NCI-H1417 (cell line): ENCODE measurements around the gene CLSTN1.

ENCODE experiments used
- DNase-seq, 3 experiments: peaks; one replicate each; lab custom pipeline; 2025; lab: John Stamatoyannopoulos, UW

The CLSTN1 gene

DNA sequence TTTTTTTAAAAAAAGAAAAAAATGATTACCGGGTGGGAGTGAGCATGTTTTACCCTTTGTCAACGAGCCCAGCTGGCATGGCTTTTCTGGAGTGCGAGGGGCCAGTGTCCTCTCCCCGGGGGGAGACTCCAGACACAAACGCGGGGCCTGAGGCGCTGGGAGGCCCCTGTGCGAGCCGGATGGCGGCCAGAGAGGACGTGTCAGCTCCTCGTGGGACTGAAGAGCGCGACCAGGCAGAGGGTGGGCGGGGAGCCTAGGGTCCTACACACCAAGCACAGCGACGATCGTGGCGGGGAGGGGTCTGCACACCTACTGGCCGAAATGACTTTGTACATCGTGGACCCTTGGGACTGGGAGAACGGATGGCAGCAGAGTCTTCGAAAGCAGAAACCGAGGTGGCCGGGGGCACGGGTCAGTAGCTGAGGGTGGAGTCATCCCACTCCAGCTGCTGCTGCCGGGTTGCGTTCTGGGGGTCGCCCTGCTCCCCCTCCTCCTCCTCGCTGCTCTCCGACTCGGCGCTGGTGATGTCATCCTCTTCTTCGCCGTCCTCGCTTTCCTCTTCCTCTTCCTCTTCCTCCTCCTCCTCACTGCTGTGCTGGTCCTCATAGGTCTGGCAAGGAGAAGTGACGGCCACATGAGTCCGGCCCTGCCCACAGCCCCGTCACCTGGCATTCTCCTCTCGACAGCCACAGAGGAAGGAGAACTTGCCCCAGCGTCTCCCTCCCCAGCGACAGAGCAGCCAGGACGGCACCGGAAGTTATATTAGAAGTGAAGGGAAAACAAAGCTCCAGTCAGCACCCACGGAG is 93.5 kb downstream of the CLSTN1 start:
- DNase-seq, result no peak

DNA sequence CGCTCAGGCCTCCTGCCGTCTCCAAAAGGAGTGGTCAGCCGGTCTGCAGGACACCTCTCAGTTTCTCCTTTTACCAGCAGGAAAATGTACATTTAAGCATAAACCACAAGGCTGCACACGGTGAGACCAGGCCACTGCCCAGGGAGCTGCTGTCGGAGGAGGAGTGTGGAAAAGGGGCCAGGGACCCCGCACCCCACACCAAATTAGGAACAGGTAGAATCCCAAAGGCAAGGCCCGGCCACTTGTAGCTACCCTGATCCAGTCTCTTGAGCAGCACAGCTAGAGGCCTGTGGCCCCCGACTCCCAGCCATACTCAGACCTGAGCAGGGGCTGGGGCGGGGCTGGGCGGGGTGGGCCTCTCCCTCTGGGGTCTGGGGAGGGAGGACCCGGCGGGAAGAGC is 94.2 kb downstream of the CLSTN1 start:
- DNase-seq, result no peak

DNA sequence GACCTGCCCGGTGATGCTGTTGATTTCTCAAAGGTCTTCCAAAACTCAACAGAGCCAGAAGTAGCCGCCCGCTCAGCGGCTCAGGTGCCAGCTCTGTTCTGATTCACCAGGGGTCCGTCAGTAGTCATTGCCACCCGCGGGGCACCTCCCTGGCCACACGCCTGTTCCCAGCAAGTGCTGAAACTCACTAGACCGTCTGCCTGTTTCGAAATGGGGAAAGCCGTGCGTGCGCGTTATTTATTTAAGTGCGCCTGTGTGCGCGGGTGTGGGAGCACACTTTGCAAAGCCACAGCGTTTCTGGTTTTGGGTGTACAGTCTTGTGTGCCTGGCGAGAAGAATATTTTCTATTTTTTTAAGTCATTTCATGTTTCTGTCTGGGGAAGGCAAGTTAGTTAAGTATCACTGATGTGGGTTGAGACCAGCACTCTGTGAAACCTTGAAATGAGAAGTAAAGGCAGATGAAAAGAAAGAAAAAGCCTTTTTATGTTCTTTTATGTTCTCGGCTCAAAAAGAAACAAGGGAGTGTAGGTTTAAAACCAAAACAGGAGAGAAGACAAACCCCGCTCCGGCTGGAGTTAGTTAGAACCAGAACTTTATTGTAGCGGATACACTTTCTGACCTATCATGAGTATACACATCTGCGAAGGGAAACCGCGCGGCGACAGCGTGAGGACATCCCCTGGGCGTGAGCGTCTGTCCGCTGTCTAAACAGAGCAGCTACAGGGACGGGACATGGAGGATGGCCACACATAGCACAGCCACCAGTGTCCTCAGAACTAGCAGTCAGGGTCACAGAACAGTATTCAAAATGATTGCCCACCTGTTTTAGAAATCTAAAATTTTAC is 95.1 kb downstream of the CLSTN1 start:
- DNase-seq, result no peak

DNA sequence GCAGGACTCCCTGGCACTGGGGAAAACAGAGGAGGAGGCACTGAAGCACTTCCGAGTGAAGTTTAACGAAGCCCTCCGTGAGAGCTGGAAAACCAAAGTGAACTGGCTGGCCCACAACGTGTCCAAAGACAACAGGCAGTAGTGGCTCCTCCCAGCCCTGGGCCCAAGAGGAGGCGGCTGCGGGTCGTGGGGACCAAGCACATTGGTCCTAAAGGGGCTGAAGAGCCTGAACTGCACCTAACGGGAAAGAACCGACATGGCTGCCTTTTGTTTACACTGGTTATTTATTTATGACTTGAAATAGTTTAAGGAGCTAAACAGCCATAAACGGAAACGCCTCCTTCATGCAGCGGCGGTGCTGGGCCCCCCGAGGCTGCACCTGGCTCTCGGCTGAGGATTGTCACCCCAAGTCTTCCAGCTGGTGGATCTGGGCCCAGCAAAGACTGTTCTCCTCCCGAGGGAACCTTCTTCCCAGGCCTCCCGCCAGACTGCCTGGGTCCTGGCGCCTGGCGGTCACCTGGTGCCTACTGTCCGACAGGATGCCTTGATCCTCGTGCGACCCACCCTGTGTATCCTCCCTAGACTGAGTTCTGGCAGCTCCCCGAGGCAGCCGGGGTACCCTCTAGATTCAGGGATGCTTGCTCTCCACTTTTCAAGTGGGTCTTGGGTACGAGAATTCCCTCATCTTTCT is 96.7 kb downstream of the CLSTN1 start:
- no peak for DNase-seq

DNA sequence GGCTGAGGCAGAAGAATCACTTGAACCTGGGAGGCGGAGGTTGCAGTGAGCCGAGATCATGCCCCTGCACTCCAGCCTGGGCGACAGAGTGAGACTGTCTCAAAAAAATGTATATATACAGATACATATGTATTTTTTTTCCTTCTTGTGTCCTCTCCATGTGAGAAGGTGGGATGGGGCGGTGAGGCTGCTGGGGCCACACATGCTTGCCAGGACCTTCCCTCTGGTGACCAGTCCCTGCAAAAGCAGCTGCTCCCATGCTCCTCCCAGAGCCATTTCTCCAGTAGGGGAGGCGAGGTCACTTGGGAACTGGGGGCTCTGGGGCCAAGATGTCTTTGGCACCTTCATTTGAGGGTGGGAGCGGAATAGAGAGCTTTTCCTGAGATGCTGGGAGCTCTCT is 97.4 kb downstream of the CLSTN1 start:
- DNase-seq, result no peak

DNA sequence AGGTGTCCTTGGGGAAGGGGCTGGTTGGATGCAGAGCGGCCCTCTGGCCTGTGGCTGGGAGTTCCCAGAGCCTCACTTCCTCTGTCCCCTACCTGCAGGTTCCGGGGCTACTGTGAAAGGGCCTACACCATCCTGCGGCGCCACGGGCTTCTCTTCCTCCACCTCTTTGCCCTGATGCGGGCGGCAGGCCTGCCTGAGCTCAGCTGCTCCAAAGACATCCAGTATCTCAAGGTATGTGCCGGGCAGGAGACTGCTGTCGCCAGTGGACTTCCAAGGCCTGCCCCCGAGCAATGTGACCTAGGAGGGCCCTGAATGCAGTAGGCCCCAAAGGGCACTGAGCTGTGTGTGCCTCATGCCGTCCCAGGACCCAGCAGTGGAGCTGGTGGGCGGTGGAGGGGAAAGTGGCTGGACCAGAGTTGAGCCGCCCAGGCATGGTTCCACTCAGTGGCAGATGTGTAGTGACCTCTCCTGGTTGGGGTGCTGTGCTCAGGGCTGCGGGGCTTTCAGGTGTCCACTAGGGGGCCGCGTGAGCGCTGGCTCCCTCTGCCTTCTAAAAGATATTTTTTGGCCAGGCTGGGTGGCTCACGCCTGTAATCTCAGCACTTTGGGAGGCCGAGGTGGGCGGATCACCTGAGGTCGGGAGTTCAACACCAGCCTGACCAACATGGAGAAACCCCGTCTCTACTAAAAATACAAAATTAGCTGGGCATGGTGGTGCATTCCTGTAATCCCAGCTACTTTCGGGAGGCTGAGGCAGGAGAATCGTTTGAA is 98.9 kb downstream of the CLSTN1 start:
- DNase-seq, result peak; percentile 7 to 59 (median 27)

DNA sequence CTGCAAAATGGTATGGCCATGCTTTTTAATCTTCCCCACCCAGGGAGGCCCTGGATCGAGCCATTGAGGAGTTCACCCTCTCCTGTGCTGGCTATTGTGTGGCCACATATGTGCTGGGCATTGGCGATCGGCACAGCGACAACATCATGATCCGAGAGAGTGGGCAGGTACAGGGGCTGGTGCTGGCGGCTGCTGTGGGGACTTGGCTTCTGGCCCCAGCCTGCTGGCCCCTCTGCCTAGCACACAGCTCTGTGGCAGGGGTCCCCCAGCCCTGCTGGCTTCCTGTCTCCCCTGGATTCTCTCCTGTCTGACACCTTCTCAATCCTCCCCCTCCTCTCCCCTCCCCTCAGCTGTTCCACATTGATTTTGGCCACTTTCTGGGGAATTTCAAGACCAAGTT is 99.8 kb downstream of the CLSTN1 start:
- DNase-seq, result no peak

DNA sequence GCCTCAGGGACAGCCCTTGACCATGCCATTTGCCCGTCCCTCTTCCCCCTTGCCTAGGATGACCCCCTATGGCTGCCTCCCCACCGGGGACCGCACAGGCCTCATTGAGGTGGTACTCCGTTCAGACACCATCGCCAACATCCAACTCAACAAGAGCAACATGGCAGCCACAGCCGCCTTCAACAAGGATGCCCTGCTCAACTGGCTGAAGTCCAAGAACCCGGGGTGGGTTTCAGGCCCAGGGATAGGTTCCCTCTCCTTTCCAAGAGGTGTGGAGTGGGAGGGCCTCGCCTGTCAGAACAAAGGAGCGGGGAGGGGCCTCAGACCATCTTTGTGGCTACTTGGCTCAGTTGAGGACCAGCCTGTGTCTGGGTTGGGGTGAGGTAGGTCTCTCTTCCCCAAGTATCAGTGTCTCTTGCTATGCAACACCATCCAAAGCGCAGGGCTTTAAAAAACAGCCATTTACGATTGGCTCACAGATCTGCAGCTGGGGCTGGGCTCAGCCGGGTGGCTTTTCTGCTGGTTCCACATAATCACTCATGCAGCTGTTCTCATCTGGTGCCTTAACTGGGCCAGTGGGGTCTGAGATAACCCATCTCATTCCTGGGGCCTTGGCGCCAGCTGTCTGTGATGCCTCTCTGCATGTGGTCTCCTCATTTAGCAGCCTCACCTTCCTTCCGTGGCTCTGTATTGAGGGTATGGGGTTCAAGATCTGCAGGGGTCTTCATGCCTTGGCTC is 100.5 kb downstream of the CLSTN1 start:
- DNase-seq, result no peak

DNA sequence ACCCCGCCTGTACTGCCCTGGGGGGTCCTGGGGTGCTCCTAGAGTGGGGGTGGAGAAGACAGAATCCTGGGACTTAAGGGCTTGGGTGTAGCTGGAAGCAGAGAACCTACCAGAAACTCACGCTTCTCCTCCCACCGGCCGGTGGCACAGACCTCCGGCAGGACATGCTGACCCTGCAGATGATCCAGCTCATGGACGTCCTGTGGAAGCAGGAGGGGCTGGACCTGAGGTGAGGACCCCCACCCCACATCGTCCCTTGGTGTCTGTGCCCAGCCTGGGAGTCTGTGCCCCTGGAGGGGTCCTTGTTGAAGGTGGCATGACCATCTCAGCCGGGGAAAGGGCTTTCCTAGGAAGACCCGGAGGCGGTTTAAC is 101.4 kb downstream of the CLSTN1 start:
- no peak for DNase-seq

DNA sequence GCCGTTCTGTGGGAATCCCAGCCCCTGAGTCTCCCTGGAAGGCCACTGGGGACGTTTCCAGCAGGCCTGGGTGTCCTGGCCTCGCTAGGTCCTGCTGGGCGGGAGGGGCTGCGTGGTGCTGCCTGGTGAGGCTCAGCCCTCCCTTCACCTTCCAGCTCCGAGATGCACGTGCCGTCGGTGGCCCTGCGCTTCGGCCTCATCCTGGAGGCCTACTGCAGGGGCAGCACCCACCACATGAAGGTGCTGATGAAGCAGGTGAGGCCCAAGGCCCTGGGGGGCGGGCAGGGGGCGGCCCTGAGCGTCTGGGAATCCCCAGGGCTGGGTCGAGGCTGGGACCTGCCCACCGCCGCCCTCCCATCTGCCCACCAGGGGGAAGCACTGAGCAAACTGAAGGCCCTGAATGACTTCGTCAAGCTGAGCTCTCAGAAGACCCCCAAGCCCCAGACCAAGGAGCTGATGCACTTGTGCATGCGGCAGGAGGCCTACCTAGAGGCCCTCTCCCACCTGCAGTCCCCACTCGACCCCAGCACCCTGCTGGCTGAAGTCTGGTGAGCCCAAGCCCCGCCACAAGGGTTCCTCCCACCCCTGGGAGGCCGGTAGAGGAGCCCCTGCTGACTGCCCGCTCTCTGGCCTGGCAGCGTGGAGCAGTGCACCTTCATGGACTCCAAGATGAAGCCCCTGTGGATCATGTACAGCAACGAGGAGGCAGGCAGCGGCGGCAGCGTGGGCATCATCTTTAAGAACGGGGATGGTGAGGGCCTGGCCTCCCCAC is 102.0 kb downstream of the CLSTN1 start:
- DNase-seq, result peak in 1 of 3 experiments; percentile 17

DNA sequence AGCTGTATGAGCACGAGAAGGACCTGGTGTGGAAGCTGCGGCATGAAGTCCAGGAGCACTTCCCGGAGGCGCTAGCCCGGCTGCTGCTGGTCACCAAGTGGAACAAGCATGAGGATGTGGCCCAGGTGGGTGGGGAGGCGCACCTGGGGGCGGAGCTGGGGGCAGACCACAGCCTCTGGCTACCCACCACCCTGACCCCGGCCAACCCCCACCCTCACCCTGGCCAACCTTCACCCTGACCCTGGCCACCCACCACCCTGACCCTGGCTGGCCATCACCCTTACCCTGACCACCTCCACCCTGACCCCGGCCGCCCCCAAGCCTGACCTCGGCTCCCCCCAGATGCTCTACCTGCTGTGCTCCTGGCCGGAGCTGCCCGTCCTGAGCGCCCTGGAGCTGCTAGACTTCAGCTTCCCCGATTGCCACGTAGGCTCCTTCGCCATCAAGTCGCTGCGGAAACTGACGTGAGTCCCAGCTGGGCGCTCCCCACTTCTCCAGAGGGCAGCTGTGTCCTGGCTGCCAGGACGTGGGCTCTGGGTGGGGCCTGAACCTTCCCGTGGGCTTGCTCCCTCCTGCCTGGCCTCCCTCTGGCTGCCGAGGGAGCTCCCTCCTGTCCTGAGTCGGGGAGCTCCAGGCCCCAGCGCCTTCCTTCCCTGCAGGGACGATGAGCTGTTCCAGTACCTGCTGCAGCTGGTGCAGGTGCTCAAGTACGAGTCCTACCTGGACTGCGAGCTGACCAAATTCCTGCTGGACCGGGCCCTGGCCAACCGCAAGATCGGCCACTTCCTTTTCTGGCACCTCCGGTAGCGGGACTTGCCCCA is 102.8 kb downstream of the CLSTN1 start:
- DNase-seq, result no peak

DNA sequence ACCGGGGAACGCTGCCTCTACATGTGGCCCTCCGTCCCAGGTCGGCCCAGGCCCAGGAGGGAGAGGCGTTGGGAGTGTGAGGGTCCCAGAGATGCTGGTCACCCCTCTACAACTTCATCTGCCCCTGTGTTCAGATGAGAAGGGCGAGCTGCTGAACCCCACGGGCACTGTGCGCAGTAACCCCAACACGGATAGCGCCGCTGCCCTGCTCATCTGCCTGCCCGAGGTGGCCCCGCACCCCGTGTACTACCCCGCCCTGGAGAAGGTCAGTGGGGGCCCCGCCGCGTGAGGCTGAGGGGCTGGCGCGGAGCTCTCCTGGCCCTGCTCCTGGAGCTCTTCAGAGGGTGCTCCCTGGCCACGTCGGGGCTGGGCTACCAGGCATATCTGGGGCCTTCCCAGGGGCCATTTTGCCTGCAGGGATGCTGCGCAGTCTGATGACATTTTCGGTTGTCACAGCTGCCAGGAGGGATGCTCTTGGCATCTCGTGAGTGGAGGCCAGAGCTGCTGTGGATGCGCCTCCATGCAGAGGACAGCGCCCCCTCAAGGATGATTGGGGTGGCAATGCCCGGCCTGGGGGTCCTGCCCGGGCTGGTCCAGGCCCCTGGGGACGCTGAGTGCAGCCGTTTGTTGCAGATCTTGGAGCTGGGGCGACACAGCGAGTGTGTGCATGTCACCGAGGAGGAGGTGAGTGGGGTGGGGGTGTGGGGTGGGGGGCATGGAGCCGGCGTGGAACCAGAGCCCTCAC is 103.6 kb downstream of the CLSTN1 start:
- no peak for DNase-seq

DNA sequence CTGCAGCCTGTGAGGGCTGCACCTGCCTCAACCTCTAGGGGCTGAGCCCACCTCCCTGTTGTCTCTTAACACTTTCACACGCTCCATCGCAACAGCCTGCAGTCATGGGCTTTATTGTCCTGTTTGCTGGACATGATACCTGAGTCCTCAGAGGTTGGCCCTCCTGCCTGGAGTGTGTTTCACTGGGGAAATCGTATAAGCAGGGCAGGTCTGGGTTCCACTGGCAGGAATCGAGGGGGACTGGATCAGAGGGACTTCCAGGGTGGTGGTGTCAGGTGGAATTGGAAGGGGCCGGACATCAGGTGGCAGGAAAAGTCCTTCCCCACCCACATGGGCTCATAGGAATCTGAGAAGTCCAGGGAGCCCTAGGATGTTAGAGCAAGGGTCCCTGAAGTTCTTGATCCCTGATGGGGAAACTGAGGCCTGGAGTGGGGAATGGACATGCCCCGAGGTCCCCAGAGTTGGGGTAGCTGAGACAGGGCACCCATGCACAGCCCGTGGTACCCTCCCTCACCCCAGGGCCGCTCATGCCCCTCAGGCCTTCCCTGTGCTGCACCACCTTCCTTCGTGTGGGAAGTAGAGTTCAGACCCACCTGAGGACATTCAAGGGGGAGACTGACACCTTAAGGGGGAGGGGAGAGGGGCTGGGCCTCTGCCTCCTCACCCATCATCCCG is 105.6 kb downstream of the CLSTN1 start:
- DNase-seq, result no peak

DNA sequence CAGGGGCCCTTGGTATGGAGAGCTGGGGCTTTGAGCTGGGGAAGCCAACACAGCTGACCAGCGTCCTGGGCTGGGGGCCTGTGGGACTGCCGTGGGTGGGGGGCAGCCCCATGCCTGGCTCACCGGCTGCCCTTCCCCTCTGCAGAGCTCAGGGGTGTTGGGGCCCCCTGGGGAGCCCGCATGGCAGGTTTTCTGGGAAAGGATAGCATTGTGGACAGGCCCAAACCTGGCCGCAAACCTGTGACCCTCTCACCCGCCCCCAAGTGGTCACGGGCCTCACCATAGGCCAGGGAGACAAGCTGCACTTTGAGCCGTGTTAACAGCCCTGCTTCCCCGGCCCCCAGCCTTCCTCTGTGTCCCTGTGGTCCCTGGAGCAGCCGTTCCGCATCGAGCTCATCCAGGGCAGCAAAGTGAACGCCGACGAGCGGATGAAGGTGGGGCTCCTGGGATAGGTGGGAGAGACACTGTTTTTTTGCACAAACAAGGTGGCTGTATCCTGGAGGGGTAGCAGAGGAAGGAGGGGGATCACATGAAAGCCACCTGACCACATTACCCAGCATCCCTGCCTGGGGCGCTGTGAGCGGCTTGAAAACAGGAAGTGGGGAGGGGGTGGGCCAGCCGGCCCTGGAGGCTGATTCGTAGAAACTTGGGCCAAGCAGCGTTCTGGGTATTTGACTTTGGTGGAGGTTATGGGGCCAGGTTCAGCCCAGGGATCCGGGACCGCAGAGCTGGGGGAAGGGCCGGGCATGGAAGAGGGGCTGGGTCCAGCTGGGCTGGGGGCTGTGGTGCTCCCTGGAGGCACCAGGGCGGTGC is 106.4 kb downstream of the CLSTN1 start:
- DNase-seq, result peak in 1 of 3 experiments; percentile 4

DNA sequence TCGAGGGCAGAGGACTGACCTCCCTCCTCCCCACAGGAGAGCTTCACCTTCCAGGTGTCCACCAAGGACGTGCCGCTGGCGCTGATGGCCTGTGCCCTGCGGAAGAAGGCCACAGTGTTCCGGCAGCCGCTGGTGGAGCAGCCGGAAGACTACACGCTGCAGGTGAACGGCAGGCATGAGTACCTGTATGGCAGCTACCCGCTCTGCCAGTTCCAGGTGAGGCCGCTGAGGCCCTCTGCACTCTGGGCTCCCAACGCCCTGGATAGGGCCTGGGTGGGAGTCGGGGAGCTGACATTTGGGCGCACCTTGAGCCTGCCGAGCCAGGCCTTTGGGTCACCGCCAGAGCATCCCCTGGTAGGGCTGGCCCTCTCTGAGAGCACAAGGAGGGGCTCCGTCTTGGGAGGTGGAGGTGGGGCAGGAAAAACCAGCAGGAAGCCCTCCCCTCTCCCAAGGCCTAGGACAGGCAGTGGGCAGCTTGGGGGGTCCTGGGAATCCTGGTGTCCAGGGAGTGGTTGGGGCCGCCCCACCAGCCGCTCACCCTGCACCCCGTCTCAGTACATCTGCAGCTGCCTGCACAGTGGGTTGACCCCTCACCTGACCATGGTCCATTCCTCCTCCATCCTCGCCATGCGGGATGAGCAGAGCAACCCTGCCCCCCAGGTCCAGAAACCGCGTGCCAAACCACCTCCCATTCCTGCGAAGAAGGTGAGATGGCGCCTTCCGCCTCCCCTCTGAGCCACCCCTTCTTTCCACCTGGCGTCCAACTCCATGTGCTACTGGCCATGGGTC is 107.2 kb downstream of the CLSTN1 start:
- DNase-seq, result no peak

DNA sequence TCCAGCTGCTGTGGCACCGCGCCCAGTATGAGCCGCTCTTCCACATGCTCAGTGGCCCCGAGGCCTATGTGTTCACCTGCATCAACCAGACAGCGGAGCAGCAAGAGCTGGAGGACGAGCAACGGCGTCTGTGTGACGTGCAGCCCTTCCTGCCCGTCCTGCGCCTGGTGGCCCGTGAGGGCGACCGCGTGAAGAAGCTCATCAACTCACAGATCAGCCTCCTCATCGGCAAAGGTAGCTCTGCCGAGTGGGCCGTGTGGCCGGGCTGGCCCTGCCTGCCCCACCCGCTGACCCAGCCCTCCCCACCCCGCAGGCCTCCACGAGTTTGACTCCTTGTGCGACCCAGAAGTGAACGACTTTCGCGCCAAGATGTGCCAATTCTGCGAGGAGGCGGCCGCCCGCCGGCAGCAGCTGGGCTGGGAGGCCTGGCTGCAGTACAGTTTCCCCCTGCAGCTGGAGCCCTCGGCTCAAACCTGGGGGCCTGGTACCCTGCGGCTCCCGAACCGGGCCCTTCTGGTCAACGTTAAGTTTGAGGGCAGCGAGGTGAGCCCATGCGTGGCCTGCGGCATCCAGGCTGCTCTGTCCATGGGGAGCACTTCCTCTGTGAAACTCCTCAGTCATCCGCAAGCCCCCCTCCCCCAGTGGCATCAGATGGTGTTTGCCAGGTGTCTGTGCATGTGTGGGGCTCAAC is 108.1 kb downstream of the CLSTN1 start:
- no peak for DNase-seq
